Osteocyte (in vitro differentiated cells): ENCODE results near the gene TRMT61A. TPM values are rescaled to one million over a fixed set of nuclear protein-coding genes. Genes with fewer than 3 reads are reported as not detected.

Experiments used
- DNase-seq: peaks from one replicate; pipeline ENCODE4 v3.0.0; 2021; ENCODE audit warnings: mixed read lengths; ENCODE audit not compliant: unreplicated experiment; ENCODE audit errors: extremely low spot score
- H3K27ac Mint-ChIP-seq: one replicate; pipeline ENCODE4 v1.8.0; 2021; ENCODE audit warnings: mild to moderate bottlenecking, mixed read lengths; ENCODE audit not compliant: unreplicated experiment
- H3K27me3 Mint-ChIP-seq: one replicate; pipeline ENCODE4 v1.8.0; 2021; ENCODE audit warnings: mixed read lengths; ENCODE audit not compliant: unreplicated experiment
- H3K36me3 Mint-ChIP-seq: one replicate; pipeline ENCODE4 v1.8.0; 2021; ENCODE audit warnings: mixed read lengths; ENCODE audit not compliant: unreplicated experiment
- H3K4me1 Mint-ChIP-seq: one replicate; pipeline ENCODE4 v1.8.0; 2021; ENCODE audit warnings: mixed read lengths; ENCODE audit not compliant: unreplicated experiment
- H3K4me3 Mint-ChIP-seq: one replicate; pipeline ENCODE4 v1.8.0; 2021; ENCODE audit warnings: mild to moderate bottlenecking, moderate library complexity, mixed read lengths; ENCODE audit not compliant: unreplicated experiment
- H3K9me3 Mint-ChIP-seq: one replicate; pipeline ENCODE4 v1.8.0; 2021; ENCODE audit warnings: mixed read lengths; ENCODE audit not compliant: unreplicated experiment
- total RNA-seq: library from RNA; stranded (reverse); gene quantifications from 2 replicates; pipeline ENCODE4 v1.2.1, GENCODE V29; 2021
- TF ChIP-seq, protein P1 (sequence below): fragments of 200-600 bp; sonication (generic); IDR thresholded peaks from 2 replicates; pipeline ENCODE4 v1.5.0; 2021; ENCODE audit warnings: antibody characterized with exemption, mild to moderate bottlenecking, moderate library complexity

The TRMT61A gene
- total RNA-seq, 1 donor from 2014 or later: 11.5 TPM

DNA sequence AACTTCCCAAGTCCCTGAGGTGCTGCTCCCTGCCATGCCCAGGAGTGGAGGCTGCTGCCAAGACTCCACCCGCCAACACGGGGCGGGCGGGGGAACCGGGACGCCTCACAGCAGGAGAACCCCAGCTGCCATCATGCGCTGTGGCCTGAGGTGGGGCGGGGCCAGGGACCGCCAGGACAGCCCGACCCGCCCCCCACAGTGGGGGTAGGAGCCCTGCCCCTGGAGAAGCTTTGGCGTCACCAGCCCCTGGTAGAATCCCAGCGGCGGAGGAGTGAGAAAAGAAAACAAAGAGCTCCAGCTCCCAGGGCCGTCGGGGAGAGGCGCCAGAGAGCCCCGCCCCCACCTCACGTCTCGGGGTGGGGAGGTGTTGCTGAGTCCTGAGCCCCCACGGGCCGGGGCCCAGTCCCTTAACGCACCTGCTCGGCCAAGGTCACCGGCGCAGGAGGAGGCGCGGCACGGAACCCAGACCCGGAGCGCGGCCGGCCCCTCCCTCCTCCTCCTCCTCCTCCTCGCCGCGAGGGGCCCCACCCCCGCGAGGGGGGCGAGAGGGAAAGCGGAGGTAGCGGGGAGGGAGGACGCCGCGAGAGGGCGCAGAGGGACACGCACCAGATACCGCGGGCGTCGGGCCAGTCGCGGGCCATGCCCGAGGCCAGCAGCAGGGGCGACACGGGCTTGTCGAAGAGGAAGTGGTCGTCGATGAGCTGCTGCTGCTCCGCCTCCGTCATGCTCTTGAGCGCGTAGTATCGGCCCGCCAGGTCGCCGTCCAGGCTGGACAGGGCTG is 8.1 kb upstream of the TRMT61A start:
- no peaks in the 10 kb centered on the region for H3K9me3 Mint-ChIP-seq
- peaks cover 25% of the 10 kb centered on the region for H3K4me1 Mint-ChIP-seq
- TF ChIP-seq, protein P1, sequence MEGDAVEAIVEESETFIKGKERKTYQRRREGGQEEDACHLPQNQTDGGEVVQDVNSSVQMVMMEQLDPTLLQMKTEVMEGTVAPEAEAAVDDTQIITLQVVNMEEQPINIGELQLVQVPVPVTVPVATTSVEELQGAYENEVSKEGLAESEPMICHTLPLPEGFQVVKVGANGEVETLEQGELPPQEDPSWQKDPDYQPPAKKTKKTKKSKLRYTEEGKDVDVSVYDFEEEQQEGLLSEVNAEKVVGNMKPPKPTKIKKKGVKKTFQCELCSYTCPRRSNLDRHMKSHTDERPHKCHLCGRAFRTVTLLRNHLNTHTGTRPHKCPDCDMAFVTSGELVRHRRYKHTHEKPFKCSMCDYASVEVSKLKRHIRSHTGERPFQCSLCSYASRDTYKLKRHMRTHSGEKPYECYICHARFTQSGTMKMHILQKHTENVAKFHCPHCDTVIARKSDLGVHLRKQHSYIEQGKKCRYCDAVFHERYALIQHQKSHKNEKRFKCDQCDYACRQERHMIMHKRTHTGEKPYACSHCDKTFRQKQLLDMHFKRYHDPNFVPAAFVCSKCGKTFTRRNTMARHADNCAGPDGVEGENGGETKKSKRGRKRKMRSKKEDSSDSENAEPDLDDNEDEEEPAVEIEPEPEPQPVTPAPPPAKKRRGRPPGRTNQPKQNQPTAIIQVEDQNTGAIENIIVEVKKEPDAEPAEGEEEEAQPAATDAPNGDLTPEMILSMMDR: peak; percentile 64
- peaks cover 4% of the 10 kb centered on the region for H3K27me3 Mint-ChIP-seq
- peak; percentile 93 for DNase-seq
- peak overlapping the region; percentile 44 for H3K27ac Mint-ChIP-seq
- H3K4me3 Mint-ChIP-seq: peak overlapping the region; percentile 66
- H3K36me3 Mint-ChIP-seq: no peaks in the 10 kb centered on the region

DNA sequence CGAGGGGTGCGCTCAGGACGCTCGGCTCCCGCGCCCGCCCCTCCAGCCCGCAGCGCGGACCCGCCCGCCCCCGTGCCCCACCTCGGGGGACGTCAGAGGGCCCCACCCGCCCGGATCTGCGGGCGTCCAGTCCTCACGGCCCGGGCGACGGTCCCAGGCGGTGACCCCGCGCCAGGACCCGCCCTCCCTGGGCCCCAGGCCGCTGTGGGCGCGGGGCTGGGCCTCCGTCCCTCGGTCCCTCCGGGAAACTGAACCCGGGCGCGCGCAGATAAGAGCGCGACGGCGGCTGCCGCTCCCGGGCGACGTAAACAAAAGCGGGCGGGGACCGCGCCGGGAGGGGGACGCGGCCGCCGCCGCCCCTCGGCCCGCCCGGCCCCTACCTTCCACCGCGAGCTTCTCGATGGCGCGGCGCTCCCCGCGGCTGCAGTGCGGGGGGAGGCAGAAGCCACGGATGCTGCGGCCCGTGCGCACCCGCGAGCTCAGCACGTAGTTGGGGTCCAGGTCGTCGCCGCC is 7.5 kb upstream of the TRMT61A start:
- Mint-ChIP-seq H3K4me1 (peaks cover 25% of the 10 kb centered on the region), H3K4me3 (no peak overlapping the region), H3K27ac (no peak overlapping the region), H3K36me3 (no peaks in the 10 kb centered on the region), H3K9me3 (no peaks in the 10 kb centered on the region), H3K27me3 (peaks cover 4% of the 10 kb centered on the region)
- no peak for DNase-seq
- TF ChIP-seq, protein P1: no peak

DNA sequence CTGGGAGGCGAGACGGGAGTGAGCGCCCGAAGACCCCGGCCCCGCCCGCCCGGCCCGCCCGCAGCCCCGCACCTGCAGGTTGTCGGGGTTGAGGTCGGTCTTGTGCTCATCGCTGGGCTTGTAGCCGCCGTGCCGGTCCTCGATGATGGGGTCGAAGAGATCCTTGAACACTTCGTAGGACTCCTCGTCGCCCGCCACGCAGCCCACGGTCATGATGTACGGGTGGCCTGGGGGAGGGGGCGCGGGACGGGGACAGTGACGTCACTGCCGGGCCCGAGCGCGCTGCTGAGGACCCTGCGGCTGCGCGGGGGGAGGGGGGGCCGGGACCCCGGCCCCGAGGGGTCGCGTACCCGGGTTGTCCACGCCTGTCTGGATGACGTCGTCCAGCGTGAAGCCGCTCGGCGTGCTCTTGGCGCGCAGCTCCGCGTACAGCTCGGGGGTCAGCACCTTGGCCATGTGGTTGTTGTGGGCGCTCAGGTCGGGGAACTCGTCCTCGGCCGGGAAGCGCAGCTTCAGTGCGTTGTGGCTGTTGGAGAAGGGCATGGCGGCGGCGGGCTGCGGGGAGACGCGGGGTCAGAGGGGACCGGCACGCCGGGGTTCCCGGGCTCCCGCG is 6.9 kb upstream of the TRMT61A start:
- Mint-ChIP-seq H3K4me1 (peaks cover 25% of the 10 kb centered on the region), H3K9me3 (no peaks in the 10 kb centered on the region), H3K4me3 (peak overlapping the region; percentile 60), H3K27me3 (peaks cover 4% of the 10 kb centered on the region), H3K27ac (no peak overlapping the region), H3K36me3 (no peaks in the 10 kb centered on the region)
- DNase-seq: no peak
- TF ChIP-seq, protein P1: no peak

DNA sequence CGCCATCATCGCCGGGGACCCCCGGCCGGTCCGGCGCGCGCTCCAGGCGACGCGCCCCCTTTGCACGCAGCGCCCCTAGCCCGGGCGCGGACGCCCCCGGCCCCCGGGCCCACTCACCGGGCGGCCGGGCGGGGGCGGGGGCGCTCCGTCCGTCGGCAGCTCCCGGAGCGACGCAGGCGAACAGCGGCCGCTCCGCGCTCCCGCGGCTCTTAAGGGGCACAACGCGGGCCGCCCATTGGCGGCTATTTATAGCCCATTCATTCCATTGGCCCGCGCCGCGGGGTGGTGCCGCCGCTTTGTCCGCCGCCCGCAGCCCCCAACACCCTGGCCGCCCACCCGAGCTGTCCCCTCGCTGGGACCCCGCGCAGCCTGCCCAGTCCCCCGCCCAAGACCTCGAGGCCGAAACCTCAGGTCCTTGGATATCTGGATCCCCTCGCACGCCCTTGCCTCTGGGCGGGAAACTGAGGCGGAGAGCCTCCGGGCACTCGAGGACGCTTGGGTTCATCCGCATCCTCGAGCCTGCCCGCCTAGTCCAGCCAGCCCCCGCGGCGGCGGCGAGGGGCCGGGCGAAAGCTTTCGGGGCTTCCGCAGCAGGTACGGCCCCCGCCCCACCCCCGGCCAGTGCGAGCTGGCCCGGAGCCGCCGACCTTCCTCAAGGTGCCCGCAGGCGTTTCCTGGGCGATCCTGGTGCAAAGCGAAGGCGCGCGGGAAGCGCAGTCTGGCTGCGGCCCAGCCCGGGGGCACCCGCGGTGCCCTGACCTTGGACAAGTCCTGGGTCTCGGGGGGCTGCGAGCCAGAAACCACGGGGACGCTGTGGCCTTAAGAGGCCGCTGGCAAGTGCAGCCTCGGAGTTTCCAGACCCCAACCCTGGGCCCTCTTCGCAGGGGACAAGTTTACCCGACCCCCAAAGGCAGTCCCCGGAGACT is 6.1 kb upstream of the TRMT61A start, which contains the start of gene CKB:
CKB (minus strand) TSS at position 182 of the 926 bp plus-strand sequence. CDS start 337 bp downstream, outside the sequence.
- H3K4me1 Mint-ChIP-seq: peaks cover 30% of the 10 kb centered on the region
- TF ChIP-seq, protein P1: no peak
- H3K4me3 Mint-ChIP-seq: peak within 1 kb of the TSS; percentile 60
- DNase-seq: no peak
- H3K27ac Mint-ChIP-seq: no peak within 1 kb of the TSS
- H3K27me3 Mint-ChIP-seq: peaks cover 4% of the 10 kb centered on the region
- no peaks in the 10 kb centered on the region for H3K9me3 Mint-ChIP-seq
- H3K36me3 Mint-ChIP-seq: no peaks in the 10 kb centered on the region
